ENCODE results near the gene LRRC43. TPM values are rescaled to one million over a fixed set of nuclear protein-coding genes. Genes with fewer than 3 reads are reported as not detected.
A peak's percentile ranks its signal among the peaks of the same experiment; 100 is the strongest.
"Not testable (repeated sequence)": the region's sequence is repeated elsewhere in the genome, so short reads cannot be mapped to it uniquely, and the experiment has no call there.

The LRRC43 gene
- polyA plus RNA-seq, 6 donors from 2014 or later, result not detected

DNA sequence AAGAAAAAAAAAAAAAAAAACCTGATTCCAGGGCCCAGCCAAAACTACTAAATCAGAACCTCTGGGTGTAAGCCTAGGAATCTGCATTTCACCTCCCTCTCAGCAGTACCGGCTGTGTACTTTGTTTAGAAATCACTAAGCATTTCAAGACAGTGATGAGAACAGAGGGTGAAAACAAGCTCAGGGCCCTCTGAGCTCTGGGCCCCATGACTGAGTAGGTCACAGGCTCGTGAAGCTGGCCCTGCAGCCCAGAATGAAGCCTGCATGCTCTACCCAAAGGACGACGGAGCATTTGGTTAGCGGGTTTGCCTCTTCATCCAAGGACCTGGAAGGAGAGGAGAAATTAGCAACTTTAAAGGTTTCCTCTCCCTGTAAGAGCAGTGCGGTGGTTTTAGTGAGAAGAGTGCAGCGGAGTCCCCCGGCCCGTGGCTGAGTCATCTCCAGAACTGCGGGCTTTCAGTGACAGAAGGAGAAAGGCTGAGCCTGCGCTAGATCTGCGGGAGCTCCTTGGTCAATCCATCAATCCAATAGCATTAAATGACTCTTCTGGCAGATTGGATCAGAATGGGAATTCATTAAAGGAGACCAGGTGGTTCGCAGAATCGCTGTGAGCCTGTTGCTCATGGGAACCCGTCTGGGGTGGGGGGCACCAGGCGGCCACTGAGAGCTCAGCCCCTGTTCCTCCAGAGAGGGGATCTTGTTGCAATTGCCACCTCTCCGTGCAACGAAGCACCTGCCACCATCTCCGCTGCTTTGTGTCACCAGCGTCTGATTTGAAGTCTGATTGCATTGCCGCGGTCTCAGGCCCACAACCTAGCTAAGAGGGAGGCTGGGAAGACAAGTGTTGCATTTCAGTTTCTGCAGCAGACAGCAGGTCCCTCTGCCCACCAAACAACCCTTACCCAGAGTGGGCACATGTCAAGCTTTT is 16.2 kb upstream of the LRRC43 start:
- no peak overlapping the region for H3K4me3 Mint-ChIP-seq
- H3K36me3 Mint-ChIP-seq, result no peaks in the 10 kb centered on the region
- H3K27ac Mint-ChIP-seq, result no peak overlapping the region
- DNase-seq (no peak), ATAC-seq (ENCODE audit: low read depth in 2 of 2) (no peak)
- H3K4me1 Mint-ChIP-seq, result peaks cover 0 to 3% (median 0%) of the 10 kb centered on the region in 3 donors
- no peaks in the 10 kb centered on the region for H3K9me3 Mint-ChIP-seq
- no peaks in the 10 kb centered on the region for H3K27me3 Mint-ChIP-seq

DNA sequence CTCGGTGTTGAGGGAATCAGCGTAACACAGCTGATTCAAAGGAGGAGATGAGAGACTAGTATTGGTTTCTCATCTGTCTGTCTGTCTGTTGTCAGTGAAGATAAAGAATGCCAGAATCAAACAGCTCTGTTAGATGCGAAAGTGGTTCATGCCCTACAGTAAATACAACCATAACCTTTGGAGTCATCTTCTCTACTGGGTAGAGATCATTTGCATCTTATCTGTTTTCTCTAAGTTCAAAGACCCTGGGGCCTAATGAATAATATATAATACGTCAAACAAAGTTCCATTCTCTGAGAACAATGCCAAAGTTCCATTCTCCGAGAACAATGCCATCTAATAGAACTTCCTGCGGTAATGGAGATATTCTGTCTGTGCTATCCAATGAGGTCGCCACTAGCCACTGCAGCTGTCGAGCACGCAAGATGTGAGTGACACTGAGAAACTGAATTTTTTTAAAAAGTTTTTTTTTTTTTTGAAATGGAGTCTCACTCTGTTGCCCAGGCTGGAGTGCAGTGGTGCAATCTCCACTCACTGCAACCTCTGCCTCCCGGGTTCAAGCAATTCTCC is 15.5 kb upstream of the LRRC43 start:
- peaks cover 0 to 3% (median 0%) of the 10 kb centered on the region in 3 donors for H3K4me1 Mint-ChIP-seq
- ATAC-seq (ENCODE audit: low read depth in 2 of 2) (no peak), DNase-seq (no peak)
- no peaks in the 10 kb centered on the region for H3K27me3 Mint-ChIP-seq
- H3K9me3 Mint-ChIP-seq, result no peaks in the 10 kb centered on the region
- no peak overlapping the region for H3K4me3 Mint-ChIP-seq
- H3K36me3 Mint-ChIP-seq, result no peaks in the 10 kb centered on the region
- H3K27ac Mint-ChIP-seq, result no peak overlapping the region

DNA sequence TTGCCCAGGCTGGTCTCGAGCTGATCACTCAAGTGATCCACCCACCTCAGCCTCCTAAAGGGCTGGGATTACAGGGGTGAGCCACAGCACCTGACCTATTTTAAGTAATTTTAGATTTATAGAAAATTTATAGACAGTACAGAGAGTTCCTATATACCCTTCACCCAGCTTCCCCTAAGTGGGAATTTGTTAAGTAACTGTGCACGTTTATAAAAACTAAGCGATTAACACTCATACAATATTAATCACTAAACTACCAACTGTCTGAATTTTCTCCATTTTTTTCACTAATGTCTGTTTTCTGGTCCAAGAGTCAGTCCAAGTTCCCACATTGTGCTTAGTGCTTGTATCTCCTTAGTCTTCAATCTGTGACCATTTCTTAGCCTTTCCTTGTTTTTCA is 14.4 kb upstream of the LRRC43 start:
- Mint-ChIP-seq H3K4me1 (peaks cover 0 to 3% (median 0%) of the 10 kb centered on the region in 3 donors), H3K9me3 (no peaks in the 10 kb centered on the region)
- no peak for ATAC-seq (ENCODE audit: low read depth in 2 of 2)

DNA sequence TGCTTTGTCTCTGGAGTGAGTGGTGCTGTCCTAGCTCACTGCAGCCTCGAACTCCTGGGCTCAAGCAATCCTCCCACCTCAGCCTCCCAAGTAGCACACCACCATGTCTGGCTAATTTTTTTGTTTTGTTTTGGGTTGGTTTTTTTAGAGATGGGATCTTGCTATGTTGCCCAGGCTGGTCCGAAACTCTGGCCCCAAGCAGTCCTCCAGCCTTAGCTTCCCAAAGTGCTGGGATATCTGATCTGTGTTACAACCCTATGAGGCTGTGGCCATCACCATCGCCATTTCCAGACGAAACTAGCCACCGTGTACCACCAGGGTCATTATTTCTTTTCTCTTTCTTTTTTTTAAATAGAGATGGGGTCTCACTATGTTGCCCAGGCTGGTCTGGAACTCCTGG is 11.5 kb upstream of the LRRC43 start:
- no peaks in the 10 kb centered on the region for H3K4me1 Mint-ChIP-seq
- ATAC-seq (ENCODE audit: low read depth in 2 of 2) (no peak), DNase-seq (no peak)
- no peak overlapping the region for H3K4me3 Mint-ChIP-seq
- H3K9me3 Mint-ChIP-seq, result no peaks in the 10 kb centered on the region
- no peak overlapping the region for H3K27ac Mint-ChIP-seq
- H3K36me3 Mint-ChIP-seq, result no peaks in the 10 kb centered on the region
- peaks cover 0 to 13% (median 4%) of the 10 kb centered on the region in 3 donors for H3K27me3 Mint-ChIP-seq

More for the DNA sequence above, 14.4 kb upstream of the LRRC43 start:
- H3K36me3 Mint-ChIP-seq, result no peaks in the 10 kb centered on the region
- no peak overlapping the region for H3K4me3 Mint-ChIP-seq
- DNase-seq, result no peak
- no peaks in the 10 kb centered on the region for H3K27me3 Mint-ChIP-seq
- H3K27ac Mint-ChIP-seq, result peak overlapping the region in 1 of 6 donors; percentile 18

DNA sequence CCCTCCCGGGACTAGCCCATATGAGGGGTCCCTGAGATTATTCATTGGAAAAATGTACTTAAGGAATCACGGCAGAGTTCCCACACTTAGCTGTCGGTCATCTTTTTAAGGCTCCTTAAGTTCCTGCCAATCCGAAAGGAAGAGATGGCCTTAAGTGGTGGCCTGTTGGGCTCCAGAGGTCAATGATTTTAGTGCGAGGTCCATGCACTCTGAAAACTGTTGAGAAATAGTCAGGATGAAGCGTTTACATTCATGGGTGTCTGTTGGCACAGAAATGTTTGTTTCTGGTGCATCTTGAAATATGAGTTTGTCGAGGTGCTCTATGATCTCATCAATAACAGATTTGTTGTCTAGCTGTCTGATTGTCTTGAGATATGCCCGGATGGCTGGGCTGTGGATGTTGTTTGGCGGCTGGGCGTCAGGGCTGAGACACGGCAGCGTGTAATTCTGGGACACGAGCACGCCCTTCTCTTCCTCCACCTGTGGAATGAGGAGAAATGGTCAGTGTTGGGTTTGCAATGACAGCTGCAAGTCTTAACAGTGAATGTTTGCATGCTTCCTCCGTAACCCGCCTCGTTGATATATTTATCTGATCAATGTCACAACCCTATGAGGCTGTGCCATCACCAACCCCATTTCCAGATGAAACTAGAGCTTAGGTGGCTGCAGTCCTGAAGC is 10.5 kb upstream of the LRRC43 start:
- no peak overlapping the region for H3K27ac Mint-ChIP-seq
- peaks cover 0 to 13% (median 4%) of the 10 kb centered on the region in 3 donors for H3K27me3 Mint-ChIP-seq
- H3K36me3 Mint-ChIP-seq, result no peaks in the 10 kb centered on the region
- peaks cover 0 to 4% (median 0%) of the 10 kb centered on the region in 3 donors for H3K4me1 Mint-ChIP-seq
- H3K4me3 Mint-ChIP-seq, result no peak overlapping the region
- H3K9me3 Mint-ChIP-seq, result no peaks in the 10 kb centered on the region
- ATAC-seq (ENCODE audit: low read depth in 2 of 2), result no peak
- DNase-seq, result no peak

DNA sequence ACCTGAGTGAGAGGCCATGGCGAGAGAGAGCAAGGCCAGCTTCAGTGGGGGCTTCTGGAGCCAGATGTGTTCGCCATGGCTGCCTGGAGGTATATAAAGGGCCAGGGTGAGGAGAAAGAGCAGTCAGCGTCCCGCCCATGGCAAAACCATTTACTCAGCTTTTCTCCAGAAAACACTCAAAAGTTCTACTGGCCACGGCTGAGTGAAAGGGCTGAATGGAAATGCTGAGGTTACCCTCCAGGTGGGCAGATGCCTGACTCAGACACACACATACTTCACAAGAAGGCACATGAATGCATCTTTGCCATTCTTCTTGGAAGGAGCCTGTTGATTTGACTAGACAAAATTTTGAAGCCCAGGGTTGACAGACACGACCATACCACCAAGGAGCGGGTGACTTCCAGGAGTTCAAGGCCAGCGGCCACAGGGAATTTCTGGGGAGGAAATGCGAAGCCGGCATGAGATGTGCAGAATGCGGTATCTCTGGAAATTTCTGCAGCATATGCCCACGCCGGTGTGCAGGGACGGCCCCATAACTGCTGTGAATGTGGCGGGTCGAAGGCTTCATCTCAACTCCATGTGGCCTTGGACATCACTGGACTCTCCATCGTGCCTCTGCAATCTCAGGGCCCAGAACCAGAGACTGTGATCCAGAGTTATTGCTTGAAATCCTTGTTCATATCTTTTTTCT is 8.6 kb upstream of the LRRC43 start, which contains the start of gene IL31:
Gene IL31, minus strand, starts transcription at position 67 of the 691 bp plus-strand sequence. Its CDS starts 49 bp downstream, at position 18.
- peaks cover 0 to 17% (median 4%) of the 10 kb centered on the region in 3 donors for H3K27me3 Mint-ChIP-seq
- H3K4me3 Mint-ChIP-seq, result no peak within 1 kb of the TSS
- ATAC-seq (ENCODE audit: low read depth in 2 of 2), result no peak
- H3K36me3 Mint-ChIP-seq, result no peaks in the 10 kb centered on the region
- H3K9me3 Mint-ChIP-seq, result no peaks in the 10 kb centered on the region
- no peak for DNase-seq
- peaks cover 0 to 6% (median 0%) of the 10 kb centered on the region in 3 donors for H3K4me1 Mint-ChIP-seq
- peak within 1 kb of the TSS in 2 of 6 donors; percentile 11 to 43 for H3K27ac Mint-ChIP-seq

DNA sequence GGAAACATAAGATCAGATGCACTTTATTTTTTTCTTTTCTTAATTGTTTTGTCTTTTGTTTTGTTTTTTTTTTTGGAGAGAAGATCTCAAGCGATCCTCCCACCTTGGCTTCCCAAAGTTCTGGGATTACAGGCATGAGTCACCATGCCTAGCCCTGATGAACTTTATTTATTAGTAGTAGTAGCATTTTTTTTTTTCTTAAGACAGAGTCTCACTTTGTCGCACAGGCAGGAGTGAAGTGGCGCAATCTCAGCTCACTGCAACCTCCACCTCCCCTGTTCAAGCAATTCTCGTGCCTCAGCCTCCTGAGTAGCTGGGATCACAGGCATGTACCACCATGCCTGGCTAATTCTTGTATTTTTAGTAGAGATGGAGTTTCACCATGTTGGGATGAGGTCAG is 6.5 kb upstream of the LRRC43 start:
- H3K36me3 Mint-ChIP-seq, H3K27ac Mint-ChIP-seq, DNase-seq: not testable (repeated sequence)

DNA sequence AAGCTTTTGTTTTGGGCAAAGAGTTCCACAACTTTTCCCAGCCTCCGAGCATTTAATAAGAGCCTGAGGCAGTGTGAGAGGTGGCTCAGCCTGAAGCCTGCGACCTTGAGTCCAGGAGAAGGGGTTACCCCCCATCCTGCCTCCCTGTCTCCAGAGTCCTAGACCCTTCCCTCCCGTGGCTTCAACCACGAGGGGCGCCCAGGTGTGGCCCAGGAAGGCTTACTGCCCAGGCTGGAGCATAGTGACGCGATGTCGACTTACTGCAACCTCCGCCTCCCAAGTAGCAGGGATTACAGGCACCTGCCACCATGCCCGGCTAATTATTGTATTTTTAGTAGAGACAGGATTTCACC is 641 bp downstream of the LRRC43 start:
- ATAC-seq (ENCODE audit: low read depth in 2 of 2), result no peak
- H3K4me1 Mint-ChIP-seq, result peaks cover 18 to 27% (median 25%) of the 10 kb centered on the region in 3 donors
- no peak for DNase-seq
- peaks cover 4 to 9% (median 8%) of the 10 kb centered on the region in 3 donors for H3K27me3 Mint-ChIP-seq
- H3K27ac Mint-ChIP-seq, result peak overlapping the region in 1 of 6 donors; percentile 93
- H3K4me3 Mint-ChIP-seq, result peak overlapping the region in 7 of 8 donors; percentile 65 to 92 (median 81)
- peaks cover 0 to 2% (median 0%) of the 10 kb centered on the region in 7 donors for H3K9me3 Mint-ChIP-seq
- H3K36me3 Mint-ChIP-seq, result no peaks in the 10 kb centered on the region

More for the DNA sequence above, 6.5 kb upstream of the LRRC43 start:
- not testable (repeated sequence) for H3K4me1 Mint-ChIP-seq; ATAC-seq (ENCODE audit: low read depth in 2 of 2); H3K9me3 Mint-ChIP-seq
- H3K27me3 Mint-ChIP-seq, result peaks cover 4 to 21% (median 4%) of the 10 kb centered on the region in 3 donors
- peak overlapping the region in 1 of 8 donors; percentile 42 for H3K4me3 Mint-ChIP-seq

DNA sequence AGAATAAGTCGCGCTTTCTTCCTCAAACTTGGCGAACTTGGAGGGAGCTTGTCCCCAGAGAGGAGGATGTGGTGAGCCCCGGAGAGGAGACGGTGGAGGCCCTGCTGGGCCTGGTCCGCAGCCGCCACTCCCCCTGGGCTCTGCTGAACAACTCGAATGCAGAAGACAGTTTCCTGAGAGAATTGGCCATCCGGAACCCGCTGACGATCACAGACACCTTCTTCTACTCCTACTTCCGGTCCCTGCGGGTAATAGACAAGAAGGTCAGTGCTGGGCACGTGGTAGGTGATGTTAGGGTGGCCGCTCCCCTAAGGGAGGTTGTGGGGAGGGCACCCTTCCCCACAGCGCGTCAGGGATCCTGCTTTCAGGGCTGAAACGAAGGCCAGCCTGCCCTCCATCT is 1.6 kb downstream of the LRRC43 start:
- H3K27ac Mint-ChIP-seq, result peak overlapping the region in 4 of 6 donors; percentile 86 to 95 (median 90)
- peaks cover 14 to 27% (median 25%) of the 10 kb centered on the region in 3 donors for H3K4me1 Mint-ChIP-seq
- peaks cover 2 to 9% (median 4%) of the 10 kb centered on the region in 3 donors for H3K27me3 Mint-ChIP-seq
- H3K9me3 Mint-ChIP-seq, result peaks cover 0 to 2% (median 0%) of the 10 kb centered on the region in 7 donors
- H3K4me3 Mint-ChIP-seq, result peak overlapping the region; percentile 44 to 92 (median 80)
- ATAC-seq (ENCODE audit: low read depth in 2 of 2), result peak; percentile 66 to 67
- peak; percentile 48 for DNase-seq
- no peaks in the 10 kb centered on the region for H3K36me3 Mint-ChIP-seq

DNA sequence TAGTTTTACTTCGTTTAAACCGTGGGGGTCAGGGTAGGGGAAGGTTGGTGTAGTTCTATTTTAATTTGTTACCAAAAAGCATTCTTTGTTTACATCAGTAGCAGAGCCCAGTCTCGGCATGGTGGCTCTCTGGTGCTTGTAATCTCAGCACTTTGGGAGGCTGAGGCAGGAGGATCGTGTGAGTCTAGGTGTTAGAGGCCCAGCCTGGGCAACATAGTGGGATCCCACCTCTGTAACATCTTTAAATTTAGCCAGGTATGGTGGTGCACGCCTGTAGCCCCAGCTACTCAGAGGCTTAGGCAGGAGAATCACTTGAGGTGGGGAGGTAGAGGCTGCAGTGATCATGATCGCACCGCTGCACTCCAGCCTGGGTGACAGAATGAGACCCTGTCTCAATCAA is 2.2 kb downstream of the LRRC43 start:
- no peaks in the 10 kb centered on the region for H3K36me3 Mint-ChIP-seq
- H3K27me3 Mint-ChIP-seq, result peaks cover 0 to 9% (median under 1%) of the 10 kb centered on the region in 3 donors
- H3K4me1 Mint-ChIP-seq, result peaks cover 14 to 27% (median 25%) of the 10 kb centered on the region in 3 donors
- H3K9me3 Mint-ChIP-seq, result peaks cover 0 to 2% (median 0%) of the 10 kb centered on the region in 7 donors
- peak overlapping the region; percentile 11 to 95 (median 82) for H3K27ac Mint-ChIP-seq
- peak overlapping the region in 5 of 8 donors; percentile 54 to 81 (median 78) for H3K4me3 Mint-ChIP-seq
- ATAC-seq (ENCODE audit: low read depth in 2 of 2), result no peak
- no peak for DNase-seq

DNA sequence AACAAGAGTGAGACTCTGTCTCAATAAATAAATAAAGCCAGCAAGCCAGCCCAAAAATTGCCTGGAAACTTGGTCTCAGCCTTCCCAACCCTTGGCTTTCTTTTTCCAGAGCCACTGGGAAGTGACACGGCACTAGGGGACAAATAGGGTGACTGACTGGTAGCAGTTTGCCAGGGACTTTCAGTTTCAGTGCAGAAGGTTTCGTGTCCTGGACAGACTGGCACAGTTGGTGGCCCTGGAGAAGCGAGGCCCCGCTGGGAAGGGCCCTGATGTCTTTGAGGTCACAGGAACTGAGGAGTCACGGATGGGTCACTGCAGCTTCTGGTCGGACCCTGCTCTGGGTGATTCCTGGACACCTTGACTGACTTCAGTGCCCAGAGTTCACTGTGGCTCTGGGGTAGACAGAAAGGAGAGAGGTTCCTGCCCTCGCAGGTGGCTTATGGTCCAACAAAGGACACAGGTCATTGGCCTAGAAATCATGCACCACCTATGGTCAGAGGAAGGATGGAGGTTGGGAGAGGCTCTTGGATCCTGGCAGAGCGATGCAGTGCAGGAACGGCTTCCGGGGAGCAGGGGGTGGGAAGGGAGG is 2.7 kb downstream of the LRRC43 start:
- H3K4me1 Mint-ChIP-seq, result peaks cover 14 to 28% (median 26%) of the 10 kb centered on the region in 3 donors
- H3K9me3 Mint-ChIP-seq, result peaks cover 0 to 2% (median 0%) of the 10 kb centered on the region in 7 donors
- peaks cover 0 to 9% (median 0%) of the 10 kb centered on the region in 3 donors for H3K27me3 Mint-ChIP-seq
- ATAC-seq (ENCODE audit: low read depth in 2 of 2) (no peak), DNase-seq (no peak)
- H3K4me3 Mint-ChIP-seq, result peak overlapping the region in 1 of 8 donors; percentile 47
- H3K36me3 Mint-ChIP-seq, result no peaks in the 10 kb centered on the region
- peak overlapping the region in 3 of 6 donors; percentile 22 to 88 (median 42) for H3K27ac Mint-ChIP-seq

DNA sequence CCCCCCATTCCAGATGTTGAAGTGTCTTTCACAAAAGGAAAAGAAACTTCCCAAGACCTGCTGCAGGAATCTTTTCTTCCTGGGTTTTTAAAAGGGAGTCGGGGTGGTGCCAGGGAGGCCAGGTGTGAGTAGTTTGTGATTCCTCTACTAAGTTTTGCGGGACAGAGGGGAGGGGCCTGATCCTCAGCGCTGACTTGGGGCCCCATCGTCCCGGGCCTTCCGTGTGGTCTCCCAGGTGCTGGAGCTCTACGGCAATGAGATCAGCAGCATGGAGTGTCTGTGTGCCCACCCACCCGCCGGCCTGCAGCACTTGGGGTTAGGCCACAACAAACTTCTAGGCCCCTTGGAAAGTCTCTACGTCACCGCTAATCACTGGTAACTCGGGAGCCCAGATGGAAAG is 4.5 kb downstream of the LRRC43 start:
- ATAC-seq (ENCODE audit: low read depth in 2 of 2) (no peak), DNase-seq (no peak)
- Mint-ChIP-seq H3K27me3 (peaks cover 0 to 12% (median 3%) of the 10 kb centered on the region in 3 donors), H3K4me3 (no peak overlapping the region), H3K9me3 (peaks cover 0 to 2% (median 0%) of the 10 kb centered on the region in 7 donors), H3K4me1 (peaks cover 18 to 34% (median 32%) of the 10 kb centered on the region in 3 donors), H3K27ac (no peak overlapping the region), H3K36me3 (no peaks in the 10 kb centered on the region)
